ENCODE results near the gene PIK3CB.

GRCh38 chr3:138781012-138781470 is 53.7 kb downstream of the PIK3CB start:
- TF ChIP-seq CTCF (IDR thresholded peaks at IDR 0.05; ENCODE audit: low read length) = no peak
- no peak for TF ChIP-seq EZH2 (IDR thresholded peaks at IDR 0.05; ENCODE audit: borderline replicate concordance, low read length)

Data from OCI-LY1 (cell line).